Gastroesophageal sphincter (tissue), 4 donors: ENCODE results near the gene TSHB. TPM values are rescaled to one million over a fixed set of nuclear protein-coding genes. Genes with fewer than 3 reads are reported as not detected.

Experiments
- ATAC-seq: fragments of 150-250 bp; one replicate; pipeline ENCODE4 v1.9.1; 2016; ENCODE audit warnings: mild to moderate bottlenecking, moderate library complexity
- H3K27ac ChIP-seq, 4 donors: fragments of 200-600 bp; sonication (generic) in 3 of 4; 1 replicate in 3 of 4; 2 replicates in 1 of 4; pipeline ENCODE4 v1.5.1; 2016 to 2019
- H3K27me3 ChIP-seq: fragments of 200-600 bp; sonication (generic); one replicate; pipeline ENCODE4 v1.5.1; 2019
- H3K36me3 ChIP-seq, 2 donors: fragments of 200-600 bp; sonication (generic); one replicate each; pipeline ENCODE4 v1.5.1; 2019; ENCODE audit warnings: control low read depth in 1 of 2
- H3K4me1 ChIP-seq, 3 donors: fragments of 200-600 bp; sonication (generic); 1 replicate in 2 of 3; 2 replicates in 1 of 3; pipeline ENCODE4 v1.5.1; 2016 to 2019; ENCODE audit warnings: control low read depth in 2 of 3
- H3K4me3 ChIP-seq, 2 donors: fragments of 200-600 bp; sonication (generic); one replicate each; pipeline ENCODE4 v1.5.1; 2019; ENCODE audit warnings: mild to moderate bottlenecking in 1 of 2, moderate library complexity in 1 of 2
- H3K9me3 ChIP-seq, 3 donors: fragments of 200-600 bp; sonication (generic); one replicate each; pipeline ENCODE4 v1.5.1; 2017 to 2019; ENCODE audit warnings: control low read depth in 2 of 3
- CTCF ChIP-seq, 4 experiments: fragments of 200-600 bp in 2 of 4; fragments of 450-650 bp in 2 of 4; sonication (generic) in 1 of 4; IDR thresholded peaks; one replicate each; pipeline ENCODE4 v1.5.1; 2017 to 2019; ENCODE audit warnings: antibody characterized with exemption in 4 of 4, mild to moderate bottlenecking in 2 of 4, moderate library complexity in 2 of 4
- EP300 ChIP-seq: sonication (generic); formaldehyde crosslinking; IDR thresholded peaks from one replicate; pipeline ENCODE4 v1.6.1; 2017; ENCODE audit warnings: antibody characterized with exemption, mild to moderate bottlenecking
- POLR2A ChIP-seq, 2 donors: fragments of 450-650 bp; IDR thresholded peaks; one replicate each; pipeline ENCODE4 v1.6.1; 2017; ENCODE audit warnings: antibody characterized with exemption in 2 of 2, mild to moderate bottlenecking in 2 of 2, moderate library complexity in 1 of 2
- POLR2AphosphoS5 ChIP-seq: sonication (generic); formaldehyde crosslinking; IDR thresholded peaks from one replicate; pipeline ENCODE4 v1.6.1; 2017; ENCODE audit warnings: antibody characterized with exemption
- WGBS, 2 donors: methylation state at CpG; one replicate each; pipeline ENCODE4 v1.1.5; 2018; ENCODE audit warnings: low coverage in 1 of 2; 5-methylcytosine and 5-hydroxymethylcytosine counted together
- total RNA-seq, 4 donors: library from RNA; depleted of rRNA; stranded (reverse); fragments of >200 nt; gene quantifications; one replicate each; pipeline ENCODE4 v1.1.0, GENCODE V29; 2016

The TSHB gene
- not detected for total RNA-seq

- Histone ChIP-seq H3K4me3 (no peak within 1 kb of the TSS), H3K36me3 (no peaks in the 10 kb centered on the region), H3K27me3 (no peaks in the 10 kb centered on the region), H3K27ac (no peak within 1 kb of the TSS), H3K9me3 (no peaks in the 10 kb centered on the region), H3K4me1 (no peaks in the 10 kb centered on the region)
- TF ChIP-seq EP300, result no peak
- TF ChIP-seq POLR2AphosphoS5, result no peak
- TF ChIP-seq CTCF (IDR thresholded peaks at IDR 0.05), result no peak
- no peak for TF ChIP-seq POLR2A (IDR thresholded peaks at IDR 0.05)
- no peak for ATAC-seq
These were observed at the start of gene TSHB for GRCh38 chr1:115029526-115029925. TSHB (plus strand) TSS chr1:115029826; CDS start chr1:115033363, 3,537 bp downstream.

- no peak for ATAC-seq
- Histone ChIP-seq H3K27ac (no peak overlapping the region), H3K36me3 (no peaks in the 10 kb centered on the region), H3K9me3 (peaks cover 0 to 25% (median 0%) of the 10 kb centered on the region in 3 donors), H3K4me1 (no peaks in the 10 kb centered on the region), H3K27me3 (no peaks in the 10 kb centered on the region), H3K4me3 (no peak overlapping the region)
- no peak for TF ChIP-seq CTCF (IDR thresholded peaks at IDR 0.05)
- no peak for TF ChIP-seq POLR2A (IDR thresholded peaks at IDR 0.05)
- TF ChIP-seq POLR2AphosphoS5, result no peak
- no peak for TF ChIP-seq EP300
- 27 to 100% methylated on average over 1 of the region's 1 CpG for WGBS, 2 donors
These were observed 47.4 kb upstream of the TSHB start for GRCh38 chr1:114982251-114982650.

- no peak for ATAC-seq
- Histone ChIP-seq H3K4me1 (no peaks in the 10 kb centered on the region), H3K27me3 (no peaks in the 10 kb centered on the region), H3K27ac (no peak overlapping the region), H3K9me3 (peaks cover 0 to 46% (median 0%) of the 10 kb centered on the region in 3 donors), H3K36me3 (no peaks in the 10 kb centered on the region), H3K4me3 (no peak overlapping the region)
- no peak for TF ChIP-seq POLR2A (IDR thresholded peaks at IDR 0.05)
- TF ChIP-seq POLR2AphosphoS5, result no peak
- no peak for TF ChIP-seq EP300
- no peak for TF ChIP-seq CTCF (IDR thresholded peaks at IDR 0.05)
These were observed 43.3 kb upstream of the TSHB start for GRCh38 chr1:114986286-114986685.

GRCh38 chr1:114988095-114988494 is 41.5 kb upstream of the TSHB start:
- no peak for ATAC-seq
- H3K9me3 ChIP-seq, result peaks cover 0 to 29% (median 0%) of the 10 kb centered on the region in 3 donors
- H3K27me3 ChIP-seq, result no peaks in the 10 kb centered on the region
- H3K27ac ChIP-seq, result no peak overlapping the region
- no peak overlapping the region for H3K4me3 ChIP-seq
- H3K36me3 ChIP-seq, result no peaks in the 10 kb centered on the region
- H3K4me1 ChIP-seq, result no peaks in the 10 kb centered on the region
- 83 to 85% methylated on average over 1 of the region's 1 CpG for WGBS, 2 donors
- TF ChIP-seq POLR2A (IDR thresholded peaks at IDR 0.05) (no peak), EP300 (no peak), CTCF (IDR thresholded peaks at IDR 0.05) (no peak), POLR2AphosphoS5 (no peak)

GRCh38 chr1:114997510-114998289 is 31.9 kb upstream of the TSHB start:
- Histone ChIP-seq H3K27ac (no peak overlapping the region), H3K4me1 (no peaks in the 10 kb centered on the region), H3K4me3 (no peak overlapping the region), H3K9me3 (no peaks in the 10 kb centered on the region), H3K36me3 (no peaks in the 10 kb centered on the region), H3K27me3 (no peaks in the 10 kb centered on the region)
- ATAC-seq, result no peak
- no peak for TF ChIP-seq CTCF (IDR thresholded peaks at IDR 0.05)
- TF ChIP-seq POLR2A (IDR thresholded peaks at IDR 0.05), result no peak
- no peak for TF ChIP-seq POLR2AphosphoS5
- TF ChIP-seq EP300, result no peak
